T-helper 2 cell treated with Interferon-gamma antibody and Interleukin-4, amounts not matched to agents 5 μg/mL and 100 μg/mL, for 36 hours (primary cell): ENCODE measurements around the gene LCORL.

Source experiments
- DNase-seq: peaks from one replicate; pipeline ENCODE4 v3.0.0; 2021; ENCODE audit warnings: low spot score
- H3K27ac Mint-ChIP-seq: one replicate; pipeline ENCODE4 v1.8.0; 2021; ENCODE audit warnings: mild to moderate bottlenecking, mixed read lengths
- H3K27me3 Mint-ChIP-seq: one replicate; pipeline ENCODE4 v1.8.0; 2021; ENCODE audit warnings: low read depth, mixed read lengths
- H3K36me3 Mint-ChIP-seq: one replicate; pipeline ENCODE4 v1.8.0; 2021; ENCODE audit warnings: low read depth, mixed read lengths
- H3K4me1 Mint-ChIP-seq: one replicate; pipeline ENCODE4 v1.8.0; 2021; ENCODE audit warnings: low read depth, mixed read lengths
- H3K4me3 Mint-ChIP-seq: one replicate; pipeline ENCODE4 v1.8.0; 2022; ENCODE audit warnings: mild to moderate bottlenecking, moderate library complexity, mixed read lengths
- H3K9me3 Mint-ChIP-seq: one replicate; pipeline ENCODE4 v1.8.0; 2021; ENCODE audit warnings: mixed read lengths

LCORL gene

GRCh38 chr4:17939054-17939453 lies 82.5 kb downstream of the LCORL start:
- DNase-seq, result no peak
- Mint-ChIP-seq H3K27me3 (no peaks in the 10 kb centered on the region), H3K27ac (no peak overlapping the region), H3K4me1 (no peaks in the 10 kb centered on the region), H3K9me3 (peaks cover under 1% of the 10 kb centered on the region), H3K36me3 (no peaks in the 10 kb centered on the region), H3K4me3 (no peak overlapping the region)

- H3K36me3 Mint-ChIP-seq, result no peaks in the 10 kb centered on the region
- no peaks in the 10 kb centered on the region for H3K27me3 Mint-ChIP-seq
- H3K4me1 Mint-ChIP-seq, result no peaks in the 10 kb centered on the region
- peaks cover 12% of the 10 kb centered on the region for H3K9me3 Mint-ChIP-seq
- H3K4me3 Mint-ChIP-seq, result no peak overlapping the region
- DNase-seq, result no peak
- H3K27ac Mint-ChIP-seq, result no peak overlapping the region
Observed at GRCh38 chr4:17934286-17934685, 87.3 kb downstream of the LCORL start.

- Mint-ChIP-seq H3K36me3 (no peaks in the 10 kb centered on the region), H3K27ac (no peak overlapping the region), H3K27me3 (no peaks in the 10 kb centered on the region), H3K4me3 (no peak overlapping the region), H3K9me3 (peaks cover 12% of the 10 kb centered on the region), H3K4me1 (no peaks in the 10 kb centered on the region)
- no peak for DNase-seq
Observed at GRCh38 chr4:17933126-17933525, 88.4 kb downstream of the LCORL start.

- Mint-ChIP-seq H3K36me3 (no peaks in the 10 kb centered on the region), H3K27ac (no peak overlapping the region), H3K9me3 (peaks cover 12% of the 10 kb centered on the region), H3K4me3 (no peak overlapping the region), H3K27me3 (no peaks in the 10 kb centered on the region), H3K4me1 (no peaks in the 10 kb centered on the region)
- no peak for DNase-seq
Observed at GRCh38 chr4:17932041-17932440, 89.5 kb downstream of the LCORL start.

GRCh38 chr4:17930256-17930655 lies 91.3 kb downstream of the LCORL start:
- no peaks in the 10 kb centered on the region for H3K4me1 Mint-ChIP-seq
- H3K9me3 Mint-ChIP-seq, result peaks cover 12% of the 10 kb centered on the region
- H3K36me3 Mint-ChIP-seq, result peaks cover 2% of the 10 kb centered on the region
- H3K27me3 Mint-ChIP-seq, result no peaks in the 10 kb centered on the region
- H3K27ac Mint-ChIP-seq, result no peak overlapping the region
- no peak for DNase-seq
- no peak overlapping the region for H3K4me3 Mint-ChIP-seq

GRCh38 chr4:17924189-17924588 lies 97.4 kb downstream of the LCORL start:
- H3K27me3 Mint-ChIP-seq, result no peaks in the 10 kb centered on the region
- no peak overlapping the region for H3K27ac Mint-ChIP-seq
- H3K4me1 Mint-ChIP-seq, result no peaks in the 10 kb centered on the region
- H3K4me3 Mint-ChIP-seq, result no peak overlapping the region
- peaks cover 2% of the 10 kb centered on the region for H3K36me3 Mint-ChIP-seq
- no peak for DNase-seq
- peaks cover 7% of the 10 kb centered on the region for H3K9me3 Mint-ChIP-seq

- H3K9me3 Mint-ChIP-seq, result peaks cover 7% of the 10 kb centered on the region
- DNase-seq, result no peak
- H3K27ac Mint-ChIP-seq, result no peak overlapping the region
- H3K4me3 Mint-ChIP-seq, result no peak overlapping the region
- H3K4me1 Mint-ChIP-seq, result no peaks in the 10 kb centered on the region
- no peaks in the 10 kb centered on the region for H3K27me3 Mint-ChIP-seq
- H3K36me3 Mint-ChIP-seq, result peaks cover 2% of the 10 kb centered on the region
Observed at GRCh38 chr4:17921451-17921850, 100.1 kb downstream of the LCORL start.

GRCh38 chr4:17920681-17921080 lies 100.9 kb downstream of the LCORL start:
- H3K27me3 Mint-ChIP-seq, result no peaks in the 10 kb centered on the region
- no peaks in the 10 kb centered on the region for H3K4me1 Mint-ChIP-seq
- H3K9me3 Mint-ChIP-seq, result peaks cover 7% of the 10 kb centered on the region
- no peaks in the 10 kb centered on the region for H3K36me3 Mint-ChIP-seq
- no peak overlapping the region for H3K27ac Mint-ChIP-seq
- no peak for DNase-seq
- no peak overlapping the region for H3K4me3 Mint-ChIP-seq

GRCh38 chr4:17915439-17915838 lies 106.1 kb downstream of the LCORL start:
- H3K27ac Mint-ChIP-seq, result no peak overlapping the region
- no peak for DNase-seq
- H3K9me3 Mint-ChIP-seq, result no peaks in the 10 kb centered on the region
- no peaks in the 10 kb centered on the region for H3K36me3 Mint-ChIP-seq
- H3K27me3 Mint-ChIP-seq, result no peaks in the 10 kb centered on the region
- H3K4me3 Mint-ChIP-seq, result no peak overlapping the region
- H3K4me1 Mint-ChIP-seq, result no peaks in the 10 kb centered on the region

- H3K27ac Mint-ChIP-seq, result no peak overlapping the region
- no peak for DNase-seq
- H3K9me3 Mint-ChIP-seq, result no peaks in the 10 kb centered on the region
- H3K27me3 Mint-ChIP-seq, result no peaks in the 10 kb centered on the region
- no peaks in the 10 kb centered on the region for H3K4me1 Mint-ChIP-seq
- H3K4me3 Mint-ChIP-seq, result no peak overlapping the region
- H3K36me3 Mint-ChIP-seq, result no peaks in the 10 kb centered on the region
Observed at GRCh38 chr4:17912011-17912410, 109.5 kb downstream of the LCORL start.

- Mint-ChIP-seq H3K27ac (no peak overlapping the region), H3K27me3 (no peaks in the 10 kb centered on the region), H3K9me3 (no peaks in the 10 kb centered on the region), H3K4me3 (no peak overlapping the region), H3K4me1 (no peaks in the 10 kb centered on the region), H3K36me3 (no peaks in the 10 kb centered on the region)
- DNase-seq, result no peak
Observed at GRCh38 chr4:17911608-17912007, 109.9 kb downstream of the LCORL start.

GRCh38 chr4:17898553-17899055 lies 123.0 kb downstream of the LCORL start:
- H3K27me3 Mint-ChIP-seq, result no peaks in the 10 kb centered on the region
- H3K9me3 Mint-ChIP-seq, result no peaks in the 10 kb centered on the region
- no peak for DNase-seq
- H3K36me3 Mint-ChIP-seq, result peaks cover 1% of the 10 kb centered on the region
- no peak overlapping the region for H3K4me3 Mint-ChIP-seq
- H3K4me1 Mint-ChIP-seq, result no peaks in the 10 kb centered on the region
- no peak overlapping the region for H3K27ac Mint-ChIP-seq

- H3K9me3 Mint-ChIP-seq, result no peaks in the 10 kb centered on the region
- no peak for DNase-seq
- H3K36me3 Mint-ChIP-seq, result no peaks in the 10 kb centered on the region
- no peaks in the 10 kb centered on the region for H3K4me1 Mint-ChIP-seq
- H3K27me3 Mint-ChIP-seq, result no peaks in the 10 kb centered on the region
- no peak overlapping the region for H3K27ac Mint-ChIP-seq
- H3K4me3 Mint-ChIP-seq, result no peak overlapping the region
Observed at GRCh38 chr4:17895481-17895880, 126.1 kb downstream of the LCORL start.

GRCh38 chr4:17894421-17894820 lies 127.1 kb downstream of the LCORL start:
- H3K27ac Mint-ChIP-seq, result no peak overlapping the region
- no peaks in the 10 kb centered on the region for H3K27me3 Mint-ChIP-seq
- DNase-seq, result no peak
- no peaks in the 10 kb centered on the region for H3K9me3 Mint-ChIP-seq
- H3K4me1 Mint-ChIP-seq, result no peaks in the 10 kb centered on the region
- no peak overlapping the region for H3K4me3 Mint-ChIP-seq
- H3K36me3 Mint-ChIP-seq, result no peaks in the 10 kb centered on the region

GRCh38 chr4:17889692-17890091 lies 131.9 kb downstream of the LCORL start:
- Mint-ChIP-seq H3K36me3 (no peaks in the 10 kb centered on the region), H3K27me3 (no peaks in the 10 kb centered on the region), H3K4me1 (no peaks in the 10 kb centered on the region), H3K27ac (no peak overlapping the region), H3K4me3 (no peak overlapping the region), H3K9me3 (no peaks in the 10 kb centered on the region)
- no peak for DNase-seq
